Astrocyte of the spinal cord (primary cell): ENCODE measurements around the gene CHADL.

ENCODE experiments used
- DNase-seq: peaks from one replicate; pipeline ENCODE4 v3.0.0; 2011; ENCODE audit warnings: low read depth, low spot score
- H3K4me3 ChIP-seq: 2 replicates; pipeline ENCODE4 v1.5.1; 2011; ENCODE audit warnings: low read depth, mild to moderate bottlenecking, low read length, moderate library complexity
- in situ Hi-C: cut with HindIII; loops from 2 replicates; pipeline ENCODE4 v1.10.0; 2017; ENCODE audit warnings: low sequenced_read_pairs
- TF ChIP-seq, protein P1 (sequence below): IDR thresholded peaks from 2 replicates; pipeline ENCODE4 v1.5.1; 2012; ENCODE audit warnings: low read depth, mild to moderate bottlenecking, low read length, inconsistent platforms

CHADL gene

DNA sequence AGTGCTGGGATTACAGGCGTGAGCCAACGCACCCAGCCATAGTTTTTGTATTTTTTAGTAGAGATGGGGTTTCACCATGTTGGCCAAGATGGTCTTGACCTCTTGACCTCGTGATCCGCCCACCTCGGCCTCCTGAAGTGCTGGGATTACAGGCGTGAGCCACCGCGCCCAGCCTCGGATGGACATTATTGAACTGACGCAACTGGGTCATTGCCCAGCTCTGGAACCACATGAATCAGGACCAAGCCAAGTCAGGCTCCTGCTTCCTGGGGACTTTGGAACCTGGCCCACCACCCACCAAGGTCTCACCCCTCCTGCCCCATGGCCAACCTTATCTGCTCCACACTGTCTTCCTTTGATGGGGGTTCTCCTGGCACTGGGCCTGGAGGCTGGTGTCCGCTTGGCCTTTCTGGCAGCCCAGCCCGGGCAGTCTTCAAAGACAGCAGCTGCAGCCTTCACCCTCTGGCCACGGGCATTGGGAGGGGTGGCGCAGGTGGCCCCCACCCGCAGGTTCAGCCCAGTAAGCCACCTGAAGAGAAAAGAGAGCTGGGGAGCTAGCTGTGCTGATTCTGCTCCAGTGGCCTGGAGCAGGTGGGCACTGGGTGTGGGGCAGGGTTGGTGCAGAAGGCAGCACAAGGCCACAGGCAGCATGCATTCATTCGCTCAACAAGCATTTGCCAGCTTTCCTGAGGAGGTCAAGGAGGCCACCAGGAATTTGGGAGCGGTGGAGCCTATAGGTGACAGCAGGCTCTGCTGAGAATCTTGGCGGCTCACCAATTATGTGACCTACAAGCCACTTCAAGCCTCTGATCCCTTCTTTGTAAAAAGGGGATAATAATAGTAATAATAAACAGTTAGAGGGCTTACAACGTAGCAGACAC, 5.7 kb downstream of the CHADL start:
- DNase-seq = no peak
- no peak overlapping the region for H3K4me3 ChIP-seq
- TF ChIP-seq, protein P1, sequence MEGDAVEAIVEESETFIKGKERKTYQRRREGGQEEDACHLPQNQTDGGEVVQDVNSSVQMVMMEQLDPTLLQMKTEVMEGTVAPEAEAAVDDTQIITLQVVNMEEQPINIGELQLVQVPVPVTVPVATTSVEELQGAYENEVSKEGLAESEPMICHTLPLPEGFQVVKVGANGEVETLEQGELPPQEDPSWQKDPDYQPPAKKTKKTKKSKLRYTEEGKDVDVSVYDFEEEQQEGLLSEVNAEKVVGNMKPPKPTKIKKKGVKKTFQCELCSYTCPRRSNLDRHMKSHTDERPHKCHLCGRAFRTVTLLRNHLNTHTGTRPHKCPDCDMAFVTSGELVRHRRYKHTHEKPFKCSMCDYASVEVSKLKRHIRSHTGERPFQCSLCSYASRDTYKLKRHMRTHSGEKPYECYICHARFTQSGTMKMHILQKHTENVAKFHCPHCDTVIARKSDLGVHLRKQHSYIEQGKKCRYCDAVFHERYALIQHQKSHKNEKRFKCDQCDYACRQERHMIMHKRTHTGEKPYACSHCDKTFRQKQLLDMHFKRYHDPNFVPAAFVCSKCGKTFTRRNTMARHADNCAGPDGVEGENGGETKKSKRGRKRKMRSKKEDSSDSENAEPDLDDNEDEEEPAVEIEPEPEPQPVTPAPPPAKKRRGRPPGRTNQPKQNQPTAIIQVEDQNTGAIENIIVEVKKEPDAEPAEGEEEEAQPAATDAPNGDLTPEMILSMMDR = no peak
- in situ Hi-C loops = no loop called here

DNA sequence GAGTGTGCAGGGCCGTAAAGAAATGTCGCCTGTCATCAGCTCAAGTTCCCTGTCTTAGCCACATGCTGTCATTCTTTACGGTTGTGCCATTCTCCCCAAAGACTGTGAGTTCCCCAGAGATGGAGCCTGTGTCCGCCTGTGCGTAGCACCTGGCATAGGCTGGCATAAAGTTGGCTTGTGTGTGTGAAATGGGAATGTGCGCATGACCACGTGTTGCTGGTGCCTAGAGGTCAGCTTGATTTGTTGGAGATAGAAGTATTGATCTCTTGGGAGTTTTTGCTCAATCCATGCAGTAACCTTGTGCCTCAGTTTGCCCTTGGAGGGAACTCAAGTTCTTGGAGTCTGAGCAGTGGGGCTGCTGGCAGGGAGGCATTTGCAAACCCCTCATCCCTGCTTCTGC, 9.4 kb downstream of the CHADL start:
- TF ChIP-seq, protein P1 = no peak
- in situ Hi-C loops = no loop called here
- no peak overlapping the region for H3K4me3 ChIP-seq
- DNase-seq = no peak

DNA sequence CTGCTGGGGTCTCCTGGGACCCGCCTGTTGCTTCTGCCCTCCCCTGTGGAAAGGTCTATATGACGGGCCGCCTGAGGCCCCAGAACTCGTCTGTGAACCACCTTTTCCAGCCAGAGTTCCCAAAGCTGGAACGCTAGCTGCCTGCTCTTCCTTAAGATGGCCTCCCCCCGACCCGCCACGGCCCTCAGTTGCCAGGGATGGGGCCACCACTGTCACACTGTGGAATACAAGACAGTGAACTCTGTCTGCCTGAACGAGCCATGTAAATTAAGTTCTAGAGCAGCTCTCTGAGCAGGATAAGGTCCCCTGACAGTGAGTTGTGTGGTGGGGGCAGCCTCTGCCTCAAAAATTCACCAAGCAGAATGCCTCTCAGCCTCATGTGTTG, 10.3 kb downstream of the CHADL start:
- H3K4me3 ChIP-seq = no peak overlapping the region
- in situ Hi-C loops = no loop called here
- TF ChIP-seq, protein P1 = no peak
- no peak for DNase-seq

DNA sequence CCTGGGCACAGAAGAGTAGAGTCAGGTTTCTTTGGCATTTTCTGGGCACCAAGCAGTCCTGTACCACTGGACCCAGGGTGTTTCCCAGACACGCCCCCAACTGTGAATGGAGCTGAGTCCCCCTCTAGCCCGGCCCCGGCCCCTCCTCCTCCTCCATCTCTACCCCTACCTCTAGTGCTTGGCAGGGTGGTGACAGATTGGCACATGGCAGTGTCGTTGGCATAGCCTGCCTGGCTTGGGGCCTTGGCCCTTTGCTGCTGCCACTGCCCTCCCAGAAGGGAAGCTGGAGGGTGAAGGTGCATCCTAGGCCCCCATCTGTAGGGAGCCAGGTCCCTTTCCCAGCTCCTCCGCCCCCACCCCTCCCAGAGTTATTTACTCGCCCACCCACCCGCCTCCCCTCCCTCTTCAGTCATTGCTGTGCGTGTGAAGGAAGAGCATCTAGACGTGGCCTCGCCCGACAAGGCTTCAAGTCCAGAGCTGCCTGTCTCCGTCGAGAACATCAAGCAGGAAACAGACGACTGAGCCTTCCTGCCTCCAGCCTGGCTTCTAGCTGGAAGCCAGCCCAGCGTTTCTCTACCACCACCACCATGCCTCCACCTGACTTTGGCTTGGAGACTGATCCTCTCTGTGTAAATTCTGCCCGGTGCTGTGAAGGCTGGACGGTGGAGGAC, 10.9 kb downstream of the CHADL start:
- DNase-seq = no peak
- TF ChIP-seq, protein P1 = no peak
- H3K4me3 ChIP-seq = no peak overlapping the region
- in situ Hi-C loops = no loop called here

DNA sequence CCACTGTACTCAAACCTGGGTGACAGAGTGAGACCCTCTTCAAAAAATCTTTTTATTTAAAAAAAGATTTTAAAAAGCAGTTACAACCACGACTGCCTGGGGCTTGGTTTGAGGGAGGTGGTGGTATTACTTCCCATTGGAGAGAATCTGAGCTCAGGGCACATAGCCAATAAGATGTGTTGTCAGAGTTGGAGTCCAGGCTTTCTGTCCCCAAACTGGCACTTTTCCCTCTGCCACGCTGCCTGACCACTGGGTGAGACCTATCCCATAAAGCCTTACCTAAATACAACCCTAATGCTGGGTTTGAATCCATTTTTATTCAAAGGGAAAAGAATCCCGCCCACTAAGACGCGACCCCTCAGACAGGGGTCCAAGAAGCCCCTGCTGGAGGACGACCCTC, 11.5 kb downstream of the CHADL start:
- TF ChIP-seq, protein P1 = no peak
- H3K4me3 ChIP-seq = no peak overlapping the region
- in situ Hi-C loops = no loop called here
- DNase-seq = no peak

DNA sequence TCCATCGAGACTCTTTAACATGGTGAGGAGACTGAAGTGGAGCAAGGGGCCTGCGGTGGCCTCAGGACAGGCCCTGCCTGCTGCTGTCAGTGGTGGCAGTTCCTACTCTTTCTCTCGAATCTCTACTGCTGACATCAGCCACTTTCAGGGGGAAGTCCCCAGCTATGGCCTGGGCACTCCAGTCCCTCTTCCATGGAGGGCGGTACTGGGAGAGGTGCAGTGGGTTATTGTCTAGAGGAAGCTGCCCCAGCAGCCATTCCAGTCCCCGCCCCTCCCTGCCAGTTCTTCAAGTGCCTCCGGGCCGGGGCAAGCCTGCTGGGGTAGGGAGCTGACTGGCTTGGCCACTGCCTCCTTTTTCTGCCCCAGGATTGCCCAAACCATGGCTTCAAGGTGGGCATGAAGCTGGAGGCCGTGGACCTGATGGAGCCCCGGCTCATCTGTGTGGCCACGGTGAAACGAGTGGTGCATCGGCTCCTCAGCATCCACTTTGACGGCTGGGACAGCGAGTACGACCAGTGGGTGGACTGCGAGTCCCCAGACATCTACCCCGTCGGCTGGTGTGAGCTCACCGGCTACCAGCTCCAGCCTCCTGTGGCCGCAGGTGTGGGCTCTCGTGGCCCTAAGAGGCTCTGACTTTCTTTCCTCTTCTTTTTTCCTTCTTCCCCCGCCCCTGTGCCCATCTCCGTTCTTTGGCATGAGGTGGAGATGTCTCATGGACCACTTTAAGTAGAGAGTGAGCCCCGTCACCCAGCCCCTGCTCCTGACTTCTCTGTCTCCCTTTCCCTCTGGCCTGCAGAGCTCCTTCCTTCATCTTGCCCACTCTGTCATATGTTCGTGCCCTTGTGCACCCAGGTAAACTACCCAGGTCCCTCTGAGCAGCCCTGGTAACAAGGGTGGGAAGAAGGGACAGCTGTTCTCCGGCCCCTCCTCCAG, 13.7 kb downstream of the CHADL start:
- TF ChIP-seq, protein P1 = no peak
- in situ Hi-C loops = no loop called here
- DNase-seq = no peak
- no peak overlapping the region for H3K4me3 ChIP-seq
